ENCODE data around the gene DYRK4.

DYRK4 gene

DNA sequence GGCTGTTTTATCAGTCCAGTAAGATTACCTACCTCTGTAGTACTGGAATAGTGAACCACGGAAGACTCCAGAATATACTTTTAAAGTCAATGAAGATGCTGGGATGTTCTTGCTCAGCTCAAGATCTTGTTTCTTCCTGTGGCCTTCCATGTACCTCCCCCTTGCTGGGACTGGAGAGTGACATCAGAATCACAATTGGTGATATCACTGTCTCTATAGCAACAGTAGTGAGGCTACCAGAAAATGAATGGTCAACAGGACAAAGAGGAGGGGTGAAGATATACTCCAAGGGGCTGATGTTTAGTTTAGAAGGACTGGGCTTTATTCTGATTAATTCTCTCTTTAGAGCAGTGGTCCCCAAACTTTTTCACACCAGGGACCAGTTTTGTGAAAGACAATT, 83.0 kb downstream of the DYRK4 start:
- no peak overlapping the region for H3K4me3 ChIP-seq (replicated peaks; ENCODE audit: low read depth, low read length)
- TF ChIP-seq CTCF (IDR thresholded peaks at IDR 0.05; ENCODE audit: low read length, missing control alignments) = no peak
- no peak for DNase-seq (ENCODE audit: low read depth)

DNA sequence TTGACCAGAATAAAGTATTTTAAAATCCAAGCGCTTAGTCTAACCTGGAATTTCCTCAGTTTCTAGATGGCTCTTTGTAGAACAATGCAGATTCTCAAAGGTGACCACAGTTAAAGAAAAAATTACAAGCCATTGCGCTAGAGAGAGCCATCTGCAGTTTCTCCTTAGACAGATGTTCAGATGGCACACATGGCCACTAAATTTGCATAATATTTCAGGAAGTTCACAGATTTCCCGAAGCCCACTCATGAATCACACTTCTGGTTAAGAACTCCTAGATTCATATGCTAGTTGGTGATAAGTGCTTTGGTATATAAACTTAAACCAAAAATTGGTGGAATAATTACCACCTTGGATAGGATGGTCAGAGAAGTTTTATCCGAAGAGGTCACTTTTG, 86.1 kb downstream of the DYRK4 start:
- peak overlapping the region; percentile 93 for H3K4me3 ChIP-seq (replicated peaks; ENCODE audit: low read depth, low read length)
- DNase-seq (ENCODE audit: low read depth) = peak; percentile 11
- TF ChIP-seq CTCF (IDR thresholded peaks at IDR 0.05; ENCODE audit: low read length, missing control alignments) = no peak

- H3K4me3 ChIP-seq (replicated peaks; ENCODE audit: low read depth, low read length) = peak within 1 kb of the TSS; percentile 93
- DNase-seq (ENCODE audit: low read depth) = peak; percentile 89
- no peak for TF ChIP-seq CTCF (IDR thresholded peaks at IDR 0.05; ENCODE audit: low read length, missing control alignments)
Measured at GRCh38 chr12:4648501-4649357, 86.7 kb downstream of the DYRK4 start, which contains the start of the genes AKAP3 and NDUFA9. AKAP3 (minus strand) TSS chr12:4649051; CDS start chr12:4638196, 10,855 bp downstream. NDUFA9 (plus strand) TSS chr12:4649114; CDS start chr12:4649127, 13 bp downstream.

GRCh38 chr12:4649358-4649661, 87.3 kb downstream of the DYRK4 start:
- DNase-seq (ENCODE audit: low read depth) = no peak
- peak overlapping the region; percentile 93 for H3K4me3 ChIP-seq (replicated peaks; ENCODE audit: low read depth, low read length)
- TF ChIP-seq CTCF (IDR thresholded peaks at IDR 0.05; ENCODE audit: low read length, missing control alignments) = no peak

GRCh38 chr12:4653257-4653656, 91.2 kb downstream of the DYRK4 start:
- no peak for TF ChIP-seq CTCF (IDR thresholded peaks at IDR 0.05; ENCODE audit: low read length, missing control alignments)
- DNase-seq (ENCODE audit: low read depth) = peak; percentile 7
- no peak overlapping the region for H3K4me3 ChIP-seq (replicated peaks; ENCODE audit: low read depth, low read length)

GRCh38 chr12:4653691-4654090, 91.7 kb downstream of the DYRK4 start:
- no peak for TF ChIP-seq CTCF (IDR thresholded peaks at IDR 0.05; ENCODE audit: low read length, missing control alignments)
- no peak overlapping the region for H3K4me3 ChIP-seq (replicated peaks; ENCODE audit: low read depth, low read length)
- no peak for DNase-seq (ENCODE audit: low read depth)

Data from fibroblast of pulmonary artery (primary cell).